GM21528 (cell line): ENCODE measurements around the gene COPB2.

Experiments
- ATAC-seq: cut with Tn5 transposase; IDR thresholded peaks from one replicate; pipeline ENCODE4 v1.9.1; 2021; ENCODE audit warnings: mild to moderate bottlenecking, moderate library complexity; ENCODE audit not compliant: unreplicated experiment, low FRiP score

The COPB2 gene

GRCh38 chr3:139309880-139310279, 79.6 kb downstream of the COPB2 start:
- ATAC-seq: no peak

GRCh38 chr3:139309061-139309591, 80.3 kb downstream of the COPB2 start:
- no peak for ATAC-seq

- ATAC-seq: no peak
These were observed 80.9 kb downstream of the COPB2 start for GRCh38 chr3:139308560-139308959.

- ATAC-seq: no peak
These were observed 81.6 kb downstream of the COPB2 start for GRCh38 chr3:139307601-139308555.
